HepG2 (cell line): ENCODE measurements around the gene VRK1. TPM values are rescaled to one million over a fixed set of nuclear protein-coding genes. Genes with fewer than 3 reads are reported as not detected.

Source experiments
- HNRNPLL ChIP-seq: fragments of 200-400 bp; formaldehyde crosslinking; IDR thresholded peaks from 2 replicates; pipeline ENCODE4 v1.6.1; 2017; ENCODE audit warnings: mild to moderate bottlenecking, low read depth, low read length; ENCODE audit not compliant: poor library complexity, severe bottlenecking
- PRPF4 ChIP-seq: fragments of 200-400 bp; formaldehyde crosslinking; IDR thresholded peaks from 2 replicates; pipeline ENCODE4 v1.6.1; 2016; ENCODE audit warnings: low read length, low read depth; ENCODE audit not compliant: poor library complexity, severe bottlenecking
- REL ChIP-seq: sonication (generic); formaldehyde crosslinking; conservative IDR thresholded peaks from 2 replicates; pipeline ENCODE4 v1.8.0; 2022; ENCODE audit warnings: mild to moderate bottlenecking, missing genetic modification reagents, moderate library complexity
- SALL1 ChIP-seq: sonication (generic); formaldehyde crosslinking; IDR thresholded peaks from 2 replicates; pipeline ENCODE4 v1.8.0; 2022; ENCODE audit warnings: mild to moderate bottlenecking, missing genetic modification reagents
- SMARCE1 ChIP-seq: fragments of 450-650 bp; IDR thresholded peaks from 2 replicates; pipeline ENCODE4 v1.6.1; 2017; ENCODE audit warnings: borderline replicate concordance
- TAF1 ChIP-seq: sonication (generic); formaldehyde crosslinking; IDR thresholded peaks from 2 replicates; pipeline ENCODE4 v1.4.0; 2020; ENCODE audit warnings: missing genetic modification reagents
- ZBTB38 ChIP-seq: sonication (generic); formaldehyde crosslinking; IDR thresholded peaks from 2 replicates; pipeline ENCODE4 v1.5.1; 2020; ENCODE audit warnings: mild to moderate bottlenecking, missing genetic modification reagents
- ZNF512 ChIP-seq: sonication (generic); formaldehyde crosslinking; IDR thresholded peaks from 2 replicates; pipeline ENCODE4 v1.4.0; 2020; ENCODE audit warnings: mild to moderate bottlenecking, missing genetic modification reagents
- ZNF775 ChIP-seq: sonication (generic); formaldehyde crosslinking; IDR thresholded peaks from 2 replicates; pipeline ENCODE4 v1.4.0; 2020; ENCODE audit warnings: missing genetic modification reagents, mild to moderate bottlenecking, moderate library complexity, borderline replicate concordance
- polyA plus RNA-seq, 8 experiments: library from polyadenylated mRNA; depleted of rRNA in 3 of 8; stranded (reverse) in 7 of 8; unstranded in 1 of 8; fragments of >200 nt; fragmentation: Illumina TruSeq in 4 of 8; extraction: Trizol in 4 of 8; gene quantifications; 2 replicates each; pipeline versions ENCODE4 v1.2.1 to v1.2.3, GENCODE V29; 2011 to 2016; ENCODE audit warnings: low read depth in 4 of 8, missing spikeins in 1 of 8, mixed read lengths in 1 of 8; ENCODE audit not compliant: insufficient read depth in 1 of 8
- total RNA-seq, 5 experiments: library from RNA; depleted of rRNA; stranded (reverse); fragments of >200 nt; fragmentation: Illumina TruSeq; extraction: Trizol; gene quantifications; 2 replicates each; pipeline ENCODE4 v1.2.3, GENCODE V29; 2016; ENCODE audit warnings: low read depth in 1 of 5
- TF ChIP-seq, protein P1 (sequence below): sonication (generic); formaldehyde crosslinking; conservative IDR thresholded peaks from 2 replicates; pipeline ENCODE4 v1.4.0; 2020; ENCODE audit warnings: missing genetic modification reagents
- TF ChIP-seq, protein P2 (sequence below): sonication (generic); formaldehyde crosslinking; IDR thresholded peaks from 2 replicates; pipeline ENCODE4 v1.5.1; 2020; ENCODE audit warnings: missing genetic modification reagents, mild to moderate bottlenecking, borderline replicate concordance

The VRK1 gene
- total and polyA plus RNA-seq, 2 of the 13 experiments (the other 11 are each of a cell fraction or from before 2014, with no cell fraction given) = 7.9 to 51.3 TPM

DNA sequence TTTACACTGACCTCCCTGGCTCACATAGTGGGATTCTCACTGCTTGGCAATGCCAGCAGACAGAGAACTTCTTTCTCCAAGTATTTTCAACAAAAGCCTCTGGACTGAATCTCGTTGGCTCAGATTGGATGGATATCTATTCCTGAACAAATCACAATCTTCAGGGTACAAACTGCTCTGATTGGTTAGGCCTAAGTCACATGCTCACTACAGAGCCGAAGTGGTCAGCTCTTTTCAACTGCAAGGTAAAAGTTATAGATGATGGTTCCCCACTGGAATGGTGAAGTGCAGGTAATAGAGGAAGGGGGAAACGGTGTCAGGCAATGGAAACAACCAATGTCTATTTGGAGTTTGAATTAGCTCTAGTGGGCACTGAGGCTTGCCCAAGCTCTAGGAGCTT is 16.7 kb upstream of the VRK1 start (continued):
- TF ChIP-seq, protein P1, sequence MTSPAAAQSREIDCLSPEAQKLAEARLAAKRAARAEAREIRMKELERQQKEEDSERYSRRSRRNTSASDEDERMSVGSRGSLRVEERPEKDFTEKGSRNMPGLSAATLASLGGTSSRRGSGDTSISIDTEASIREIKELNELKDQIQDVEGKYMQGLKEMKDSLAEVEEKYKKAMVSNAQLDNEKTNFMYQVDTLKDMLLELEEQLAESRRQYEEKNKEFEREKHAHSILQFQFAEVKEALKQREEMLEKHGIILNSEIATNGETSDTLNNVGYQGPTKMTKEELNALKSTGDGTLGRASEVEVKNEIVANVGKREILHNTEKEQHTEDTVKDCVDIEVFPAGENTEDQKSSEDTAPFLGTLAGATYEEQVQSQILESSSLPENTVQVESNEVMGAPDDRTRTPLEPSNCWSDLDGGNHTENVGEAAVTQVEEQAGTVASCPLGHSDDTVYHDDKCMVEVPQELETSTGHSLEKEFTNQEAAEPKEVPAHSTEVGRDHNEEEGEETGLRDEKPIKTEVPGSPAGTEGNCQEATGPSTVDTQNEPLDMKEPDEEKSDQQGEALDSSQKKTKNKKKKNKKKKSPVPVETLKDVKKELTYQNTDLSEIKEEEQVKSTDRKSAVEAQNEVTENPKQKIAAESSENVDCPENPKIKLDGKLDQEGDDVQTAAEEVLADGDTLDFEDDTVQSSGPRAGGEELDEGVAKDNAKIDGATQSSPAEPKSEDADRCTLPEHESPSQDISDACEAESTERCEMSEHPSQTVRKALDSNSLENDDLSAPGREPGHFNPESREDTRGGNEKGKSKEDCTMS = no peak
- TF ChIP-seq SMARCE1 = no peak
- no peak for TF ChIP-seq PRPF4
- no peak for TF ChIP-seq REL (CRISPR knock-in tag)
- TF ChIP-seq, protein P2, sequence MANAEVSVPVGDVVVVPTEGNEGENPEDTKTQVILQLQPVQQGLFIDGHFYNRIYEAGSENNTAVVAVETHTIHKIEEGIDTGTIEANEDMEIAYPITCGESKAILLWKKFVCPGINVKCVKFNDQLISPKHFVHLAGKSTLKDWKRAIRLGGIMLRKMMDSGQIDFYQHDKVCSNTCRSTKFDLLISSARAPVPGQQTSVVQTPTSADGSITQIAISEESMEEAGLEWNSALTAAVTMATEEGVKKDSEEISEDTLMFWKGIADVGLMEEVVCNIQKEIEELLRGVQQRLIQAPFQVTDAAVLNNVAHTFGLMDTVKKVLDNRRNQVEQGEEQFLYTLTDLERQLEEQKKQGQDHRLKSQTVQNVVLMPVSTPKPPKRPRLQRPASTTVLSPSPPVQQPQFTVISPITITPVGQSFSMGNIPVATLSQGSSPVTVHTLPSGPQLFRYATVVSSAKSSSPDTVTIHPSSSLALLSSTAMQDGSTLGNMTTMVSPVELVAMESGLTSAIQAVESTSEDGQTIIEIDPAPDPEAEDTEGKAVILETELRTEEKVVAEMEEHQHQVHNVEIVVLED (CRISPR knock-in tag) = no peak
- TF ChIP-seq TAF1 (CRISPR knock-in tag) = no peak
- TF ChIP-seq HNRNPLL = no peak
- TF ChIP-seq ZBTB38 (CRISPR knock-in tag) = no peak
- TF ChIP-seq SALL1 (CRISPR knock-in tag) = no peak
- TF ChIP-seq ZNF512 (CRISPR knock-in tag) = no peak
- TF ChIP-seq ZNF775 = no peak
